NB4 (cell line): Measurements from ENCODE around the gene HS3ST4.

Experiments
- CTCF ChIP-seq: IDR thresholded peaks from one replicate; pipeline ENCODE4 v1.5.1; 2012; ENCODE audit warnings: low read depth, low read length
- POLR2A ChIP-seq: IDR thresholded peaks from 2 replicates; pipeline ENCODE4 v1.6.1; 2011; ENCODE audit warnings: mild to moderate bottlenecking; ENCODE audit not compliant: insufficient read length; ENCODE audit errors: extremely low read depth

DNA sequence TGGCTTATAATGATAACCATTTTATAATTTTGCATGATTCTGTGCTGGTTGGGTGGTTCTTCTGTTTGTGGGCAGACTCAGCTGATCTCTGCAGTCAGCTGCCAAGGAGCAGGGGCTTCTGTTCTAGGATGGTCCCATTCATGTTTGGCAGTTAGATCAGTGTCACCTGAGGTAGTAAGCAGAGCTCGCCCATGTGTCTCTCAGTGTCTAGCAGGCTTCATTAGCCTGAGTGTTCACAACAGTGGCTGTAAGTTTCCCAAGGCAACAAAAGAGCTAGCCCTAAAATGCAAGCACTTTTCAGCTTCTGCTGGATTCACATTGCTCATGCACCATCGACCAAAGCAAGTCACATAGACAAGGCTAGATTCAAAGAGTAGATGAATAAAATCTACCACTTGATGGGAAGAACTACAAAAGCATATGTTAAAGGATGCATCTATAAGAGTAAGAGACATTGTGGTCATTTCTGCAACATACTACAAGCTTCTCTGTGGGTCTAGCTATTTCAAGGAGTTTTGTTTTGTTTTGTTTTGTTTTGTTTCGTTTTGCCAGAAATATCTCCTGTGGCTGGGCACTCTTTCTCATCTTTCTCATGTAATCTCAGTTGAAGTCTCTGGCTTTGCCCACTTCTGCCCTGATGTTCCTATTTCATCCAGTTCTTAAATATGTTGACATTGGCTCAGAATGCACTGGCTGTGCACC lies 180.8 kb downstream of the HS3ST4 start:
- TF ChIP-seq CTCF (no peak), POLR2A (no peak)
